GM12892 (cell line): ENCODE measurements around the gene IL3.

ENCODE experiments used
- POLR2A ChIP-seq: IDR thresholded peaks from 2 replicates; pipeline ENCODE4 v1.6.1; 2011; ENCODE audit warnings: low read depth, low read length, control low read depth
- POLR2AphosphoS5 ChIP-seq: IDR thresholded peaks from 2 replicates; pipeline ENCODE4 v1.6.1; 2011; ENCODE audit warnings: low read depth, low read length, control low read depth

- TF ChIP-seq POLR2AphosphoS5: no peak
- TF ChIP-seq POLR2A: no peak
Measured at GRCh38 chr5:132065951-132066701, 5.7 kb downstream of the IL3 start.
